GM18508 (cell line): ENCODE data around the gene HES6.

ENCODE experiments used
- ATAC-seq: cut with Tn5 transposase; IDR thresholded peaks from one replicate; pipeline ENCODE4 v1.9.1; 2021; ENCODE audit warnings: moderate number of reproducible peaks; ENCODE audit not compliant: insufficient read depth, unreplicated experiment

HES6 gene

GRCh38 chr2:238256111-238256510, 16.3 kb upstream of the HES6 start:
- no peak for ATAC-seq

- ATAC-seq = no peak
Observed at GRCh38 chr2:238255636-238256035, 15.8 kb upstream of the HES6 start.

- ATAC-seq = no peak
Observed at GRCh38 chr2:238255151-238255551, 15.3 kb upstream of the HES6 start.

- no peak for ATAC-seq
Observed at GRCh38 chr2:238254095-238254723, 14.4 kb upstream of the HES6 start.

- ATAC-seq = no peak
Observed at GRCh38 chr2:238252766-238253630, 13.2 kb upstream of the HES6 start.

- ATAC-seq = no peak
Observed at GRCh38 chr2:238251986-238252385, 12.1 kb upstream of the HES6 start.

GRCh38 chr2:238251331-238251730, 11.5 kb upstream of the HES6 start:
- ATAC-seq = no peak

- no peak for ATAC-seq
Observed at GRCh38 chr2:238250896-238251295, 11.1 kb upstream of the HES6 start.

GRCh38 chr2:238247841-238248453, 8.1 kb upstream of the HES6 start:
- ATAC-seq = no peak

- no peak for ATAC-seq
Observed at GRCh38 chr2:238247002-238247822, 7.4 kb upstream of the HES6 start.

GRCh38 chr2:238244151-238244550, 4.3 kb upstream of the HES6 start:
- ATAC-seq = no peak

GRCh38 chr2:238243496-238244076, 3.7 kb upstream of the HES6 start:
- no peak for ATAC-seq

GRCh38 chr2:238242731-238243495, 3.1 kb upstream of the HES6 start:
- ATAC-seq = no peak

GRCh38 chr2:238241970-238242369, 2.1 kb upstream of the HES6 start:
- no peak for ATAC-seq

GRCh38 chr2:238240757-238241711, 1.2 kb upstream of the HES6 start:
- ATAC-seq = no peak

- ATAC-seq = no peak
Observed at GRCh38 chr2:238239543-238239862, 335 bp downstream of the HES6 start.

GRCh38 chr2:238238766-238239542, 884 bp downstream of the HES6 start:
- no peak for ATAC-seq

GRCh38 chr2:238238311-238238765, 1.5 kb downstream of the HES6 start:
- no peak for ATAC-seq
